GM21526 (cell line): ENCODE data around the gene EXOC3.

Source experiments
- ATAC-seq: cut with Tn5 transposase; IDR thresholded peaks from one replicate; pipeline ENCODE4 v1.9.1; 2021; ENCODE audit warnings: moderate library complexity; ENCODE audit not compliant: unreplicated experiment, low FRiP score

EXOC3 gene

DNA sequence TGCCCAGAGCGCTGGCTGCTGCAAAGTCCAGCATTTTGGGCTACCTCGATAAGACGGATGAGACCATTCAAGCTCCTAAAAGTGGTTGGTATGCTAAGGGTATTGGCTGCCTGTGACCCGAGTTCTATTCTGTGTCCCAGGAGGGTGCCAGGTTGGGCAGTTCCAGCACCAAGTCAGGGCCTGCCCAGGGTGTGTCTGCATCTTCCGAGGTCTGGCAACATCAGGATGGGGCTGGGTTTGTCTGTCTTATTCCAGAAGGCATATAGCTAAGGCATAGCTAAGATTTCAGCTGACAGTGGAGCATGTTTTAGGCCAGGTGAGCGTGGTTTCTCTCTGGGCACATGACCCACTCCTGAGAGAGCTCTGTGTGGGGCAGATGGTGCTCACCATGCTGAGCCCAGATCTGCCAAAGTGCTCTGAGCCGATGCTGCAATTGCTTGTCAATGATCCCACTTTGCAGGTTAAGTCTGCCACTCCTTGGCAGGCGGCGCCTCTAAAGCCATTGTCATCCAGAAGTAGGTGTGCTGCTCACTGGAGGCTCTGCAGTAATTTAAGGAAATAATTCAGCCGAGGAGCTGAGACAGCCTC is 73.5 kb downstream of the EXOC3 start:
- no peak for ATAC-seq
